ENCODE measurements around the gene IQGAP2.

Gene IQGAP2

DNA sequence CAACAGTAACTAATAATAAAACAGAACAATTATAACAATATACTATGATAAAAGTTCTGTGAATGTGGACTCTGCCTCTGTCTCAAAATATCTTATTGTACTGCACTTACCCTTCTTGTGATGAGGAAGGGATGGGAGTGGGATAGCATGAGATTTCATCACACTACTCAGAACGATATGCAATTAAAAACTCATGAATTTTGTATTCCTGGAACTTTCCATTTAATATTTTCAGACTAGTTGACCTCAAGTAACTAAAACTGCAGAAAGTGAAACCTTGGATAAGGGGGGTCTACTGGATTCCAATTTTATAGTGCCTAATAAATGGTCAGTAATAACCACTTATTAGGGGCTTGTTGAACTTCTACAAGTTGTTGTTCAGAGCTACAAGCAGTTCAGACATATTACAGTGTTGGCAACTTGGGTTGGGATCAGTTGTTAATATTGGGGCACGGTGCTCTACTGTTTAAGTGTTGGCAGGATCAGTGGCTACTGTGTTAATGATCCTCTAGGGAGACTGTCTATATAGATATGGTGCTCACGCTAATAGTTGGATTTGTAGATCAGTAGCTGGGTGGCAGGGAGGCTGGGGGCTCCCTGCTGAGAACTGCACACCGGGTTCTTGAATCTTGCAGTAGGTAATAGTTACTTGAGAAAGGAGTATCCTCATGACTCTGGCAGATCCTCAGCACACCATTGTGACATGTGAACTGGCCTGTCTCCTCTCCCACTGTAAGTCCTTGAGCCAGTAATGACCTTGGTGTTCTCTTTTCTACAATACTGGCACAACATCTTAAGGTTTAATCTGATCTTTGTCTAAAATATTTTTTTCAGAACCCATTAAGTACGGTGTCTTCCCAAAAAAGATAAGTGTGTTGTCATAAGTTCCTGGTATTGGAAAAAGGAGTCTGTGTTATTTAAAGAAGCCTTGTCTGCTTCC, 158.1 kb downstream of the IQGAP2 start:
- no peaks in the 10 kb centered on the region for H3K36me3 ChIP-seq (ENCODE audit: control insufficient read depth in 2 of 2, insufficient read depth in 1 of 2, low read length in 2 of 2)
- POLR2A ChIA-PET: no interaction called here
- CTCF ChIA-PET: interaction anchor here (0.7 kb wide), 1 partner anchor 291 kb away, joined by 3 read pairs; no protein-coding TSS in a partner anchor

DNA sequence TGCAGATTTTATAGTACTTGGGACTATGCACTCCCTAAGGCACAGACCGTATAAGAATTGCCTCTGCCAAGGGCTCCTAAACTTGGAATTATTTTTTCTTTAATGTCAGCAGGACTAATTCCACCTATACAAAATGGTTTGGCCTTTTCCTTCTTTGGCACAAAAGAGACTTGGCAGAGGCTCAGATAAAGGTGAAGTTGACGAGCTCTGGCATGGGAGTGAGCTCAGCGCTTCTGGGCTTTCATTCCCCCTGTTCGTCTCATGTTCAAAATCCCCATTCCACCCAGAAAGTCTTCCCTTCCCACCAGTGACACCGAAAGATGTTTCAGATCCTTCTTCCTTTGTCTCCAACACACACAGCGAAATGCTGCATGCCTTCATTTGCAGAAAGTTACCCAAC, 158.9 kb downstream of the IQGAP2 start:
- no peaks in the 10 kb centered on the region for H3K36me3 ChIP-seq (ENCODE audit: control insufficient read depth in 2 of 2, insufficient read depth in 1 of 2, low read length in 2 of 2)
- POLR2A ChIA-PET: no interaction called here
- H3K4me3 ChIP-seq (ENCODE audit: low read depth, low read length): no peak overlapping the region
- TF ChIP-seq, protein P1, sequence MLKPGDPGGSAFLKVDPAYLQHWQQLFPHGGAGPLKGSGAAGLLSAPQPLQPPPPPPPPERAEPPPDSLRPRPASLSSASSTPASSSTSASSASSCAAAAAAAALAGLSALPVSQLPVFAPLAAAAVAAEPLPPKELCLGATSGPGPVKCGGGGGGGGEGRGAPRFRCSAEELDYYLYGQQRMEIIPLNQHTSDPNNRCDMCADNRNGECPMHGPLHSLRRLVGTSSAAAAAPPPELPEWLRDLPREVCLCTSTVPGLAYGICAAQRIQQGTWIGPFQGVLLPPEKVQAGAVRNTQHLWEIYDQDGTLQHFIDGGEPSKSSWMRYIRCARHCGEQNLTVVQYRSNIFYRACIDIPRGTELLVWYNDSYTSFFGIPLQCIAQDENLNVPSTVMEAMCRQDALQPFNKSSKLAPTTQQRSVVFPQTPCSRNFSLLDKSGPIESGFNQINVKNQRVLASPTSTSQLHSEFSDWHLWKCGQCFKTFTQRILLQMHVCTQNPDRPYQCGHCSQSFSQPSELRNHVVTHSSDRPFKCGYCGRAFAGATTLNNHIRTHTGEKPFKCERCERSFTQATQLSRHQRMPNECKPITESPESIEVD (tag by site-specific recombination; IDR thresholded peaks at IDR 0.05): no peak
- no peak for TF ChIP-seq BCL11B (tag by site-specific recombination; IDR thresholded peaks at IDR 0.05; ENCODE audit: low read depth)
- H3K4me1 ChIP-seq (ENCODE audit: control insufficient read depth, insufficient read depth, low read length): no peaks in the 10 kb centered on the region
- no peaks in the 10 kb centered on the region for H3K9me3 ChIP-seq (ENCODE audit: control insufficient read depth, insufficient read depth, low read depth, low read length)
- no peak overlapping the region for H3K27ac ChIP-seq (ENCODE audit: extremely low read depth, low read depth, low read length)
- CTCF ChIA-PET: interaction anchor here (0.6 to 1.6 kb wide), 3 partner anchors 17 to 295 kb away, joined by 3 read pairs; no protein-coding TSS in a partner anchor

More for the DNA sequence above, 158.1 kb downstream of the IQGAP2 start:
- Histone ChIP-seq H3K4me3 (ENCODE audit: low read depth, low read length) (no peak overlapping the region), H3K9me3 (ENCODE audit: control insufficient read depth, insufficient read depth, low read depth, low read length) (no peaks in the 10 kb centered on the region), H3K27ac (ENCODE audit: extremely low read depth, low read depth, low read length) (no peak overlapping the region), H3K4me1 (ENCODE audit: control insufficient read depth, insufficient read depth, low read length) (no peaks in the 10 kb centered on the region)
- no peak for TF ChIP-seq ZBTB7A (tag by site-specific recombination; IDR thresholded peaks at IDR 0.05; ENCODE audit: low read depth)
- no peak for TF ChIP-seq ZNF16 (tag by site-specific recombination; IDR thresholded peaks at IDR 0.05; ENCODE audit: low read depth)

DNA sequence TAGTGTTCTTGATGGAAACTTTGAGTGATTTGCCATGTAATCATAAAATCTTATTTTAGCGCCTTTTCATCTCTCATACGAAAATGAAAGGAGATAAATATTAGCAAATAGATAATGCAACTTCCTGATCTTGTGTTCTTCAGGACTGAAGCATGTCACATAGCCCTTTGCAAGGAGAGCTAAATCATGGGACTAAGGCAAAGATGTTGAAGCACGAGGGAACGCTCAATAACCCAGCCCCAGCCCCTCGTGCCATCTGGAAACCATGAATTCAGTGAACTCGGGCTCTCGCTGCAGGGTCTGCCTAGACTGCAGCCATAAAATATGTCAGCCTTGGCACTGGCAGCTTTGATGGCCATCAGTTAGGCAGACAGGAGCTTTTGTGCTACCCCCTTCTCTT, 161.9 kb downstream of the IQGAP2 start:
- CTCF ChIA-PET: interaction anchor here (1.2 kb wide), 1 partner anchor 19 kb away, joined by 5 read pairs; no protein-coding TSS in a partner anchor
- H3K36me3 ChIP-seq (ENCODE audit: control insufficient read depth in 2 of 2, insufficient read depth in 1 of 2, low read length in 2 of 2): no peaks in the 10 kb centered on the region
- H3K4me3 ChIP-seq (ENCODE audit: low read depth, low read length): no peak overlapping the region
- no peaks in the 10 kb centered on the region for H3K4me1 ChIP-seq (ENCODE audit: control insufficient read depth, insufficient read depth, low read length)
- no peak overlapping the region for H3K27ac ChIP-seq (ENCODE audit: extremely low read depth, low read depth, low read length)
- no peaks in the 10 kb centered on the region for H3K9me3 ChIP-seq (ENCODE audit: control insufficient read depth, insufficient read depth, low read depth, low read length)
- TF ChIP-seq ZXDB (tag by site-specific recombination; IDR thresholded peaks at IDR 0.05): no peak
- TF ChIP-seq TSHZ1 (tag by site-specific recombination; IDR thresholded peaks at IDR 0.05; ENCODE audit: borderline replicate concordance): no peak
- no peak for TF ChIP-seq ZFP3 (tag by site-specific recombination; IDR thresholded peaks at IDR 0.05; ENCODE audit: low read depth)
- TF ChIP-seq ZBTB1 (tag by site-specific recombination; IDR thresholded peaks at IDR 0.05): no peak
- no peak for TF ChIP-seq ZNF555 (tag by site-specific recombination; conservative IDR thresholded peaks at IDR 0.05)
- TF ChIP-seq BCL11B (tag by site-specific recombination; IDR thresholded peaks at IDR 0.05; ENCODE audit: low read depth): no peak
- TF ChIP-seq ZBTB17 (tag by site-specific recombination; IDR thresholded peaks at IDR 0.05): no peak
- TF ChIP-seq ZNF600 (tag by site-specific recombination; IDR thresholded peaks at IDR 0.05): no peak
- TF ChIP-seq SP3 (tag by site-specific recombination; IDR thresholded peaks at IDR 0.05): no peak
- TF ChIP-seq ZNF354C (tag by site-specific recombination; IDR thresholded peaks at IDR 0.05; ENCODE audit: borderline replicate concordance, low read depth): no peak
- POLR2A ChIA-PET: no interaction called here

Measured in HEK293 (cell line).